ENCODE data around the gene IL1F10.
"Not testable (repeated sequence)": the region's sequence is repeated elsewhere in the genome, so short reads cannot be mapped to it uniquely, and the experiment has no call there.

IL1F10 gene

GRCh38 chr2:113081488-113082210, 13.9 kb downstream of the IL1F10 start:
- no peak for DNase-seq (ENCODE audit: low spot score)

GRCh38 chr2:113083296-113083695, 15.5 kb downstream of the IL1F10 start:
- DNase-seq (ENCODE audit: low spot score), result no peak

DNA sequence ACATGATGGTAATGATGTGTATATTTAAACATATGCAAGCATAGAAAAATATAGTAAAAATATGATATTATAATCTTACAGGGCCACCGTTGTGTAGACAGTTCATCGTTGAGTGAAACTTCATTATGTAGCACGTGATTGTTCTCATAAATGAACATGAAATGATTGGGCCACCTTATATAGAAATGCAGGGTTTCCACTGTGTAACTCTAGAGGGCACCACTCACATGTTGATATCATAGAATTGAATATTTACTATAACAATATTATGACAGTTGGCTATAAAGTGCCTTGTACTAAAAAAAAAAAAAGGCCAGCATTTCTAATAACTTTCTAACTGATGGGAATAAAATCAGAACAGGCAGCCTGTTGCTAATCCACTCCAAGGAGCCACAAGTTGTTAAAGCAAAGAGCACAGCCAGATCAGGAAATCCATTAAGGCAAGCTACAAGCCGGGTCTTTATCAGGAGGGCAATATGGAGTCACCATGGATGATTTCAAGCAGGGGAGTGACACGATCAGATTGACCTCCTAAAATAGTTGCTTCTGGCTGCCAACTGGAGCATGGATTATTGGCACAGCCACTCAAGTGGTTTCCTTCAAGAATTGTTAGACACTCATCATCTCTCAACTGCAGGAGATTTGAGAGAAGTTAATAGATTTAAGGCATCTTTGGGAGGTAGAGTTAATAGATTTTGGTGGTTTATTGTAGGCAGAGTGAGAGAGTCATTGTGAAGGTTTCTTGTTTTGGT, 16.7 kb downstream of the IL1F10 start:
- DNase-seq (ENCODE audit: low spot score), result no peak

GRCh38 chr2:113085542-113085941, 17.8 kb downstream of the IL1F10 start:
- DNase-seq (ENCODE audit: low spot score), result no peak

- no peak for DNase-seq (ENCODE audit: low spot score)
Observed at GRCh38 chr2:113088213-113088992, 20.6 kb downstream of the IL1F10 start.

- no peak for DNase-seq (ENCODE audit: low spot score)
Observed at GRCh38 chr2:113089916-113090315, 22.1 kb downstream of the IL1F10 start.

GRCh38 chr2:113091231-113091896, 23.6 kb downstream of the IL1F10 start:
- no peak for DNase-seq (ENCODE audit: low spot score)

- DNase-seq (ENCODE audit: low spot score), result no peak
Observed at GRCh38 chr2:113092864-113093612, 25.3 kb downstream of the IL1F10 start.

- no peak for DNase-seq (ENCODE audit: low spot score)
Observed at GRCh38 chr2:113093613-113093977, 25.8 kb downstream of the IL1F10 start.

- DNase-seq (ENCODE audit: low spot score), result not testable (repeated sequence)
Observed at GRCh38 chr2:113096306-113096705, 28.5 kb downstream of the IL1F10 start.

GRCh38 chr2:113096842-113097618, 29.3 kb downstream of the IL1F10 start:
- not testable (repeated sequence) for DNase-seq (ENCODE audit: low spot score)

- no peak for DNase-seq (ENCODE audit: low spot score)
Observed at GRCh38 chr2:113098041-113098440, 30.3 kb downstream of the IL1F10 start.

DNA sequence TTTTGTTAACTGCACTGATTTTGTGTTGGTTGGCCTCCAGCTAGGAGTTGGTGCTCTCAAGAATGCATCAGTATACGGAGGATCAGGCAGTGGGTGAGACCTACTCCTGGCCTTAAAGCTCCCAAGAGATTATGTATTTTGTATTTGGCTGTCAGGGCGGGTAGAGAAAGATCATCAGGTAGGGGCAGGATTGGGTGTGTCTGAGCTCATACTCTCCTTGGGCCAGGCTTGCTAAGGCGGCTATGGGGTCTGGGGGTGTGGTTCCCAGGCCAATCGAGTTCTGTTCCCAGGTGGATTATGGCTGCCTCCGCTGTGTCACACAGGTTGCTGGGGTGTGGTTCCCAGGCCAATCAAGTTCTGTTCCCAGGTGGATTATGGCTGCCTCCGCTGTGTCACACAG, 30.8 kb downstream of the IL1F10 start:
- no peak for DNase-seq (ENCODE audit: low spot score)

- no peak for DNase-seq (ENCODE audit: low spot score)
Observed at GRCh38 chr2:113102133-113102532, 34.4 kb downstream of the IL1F10 start.

DNA sequence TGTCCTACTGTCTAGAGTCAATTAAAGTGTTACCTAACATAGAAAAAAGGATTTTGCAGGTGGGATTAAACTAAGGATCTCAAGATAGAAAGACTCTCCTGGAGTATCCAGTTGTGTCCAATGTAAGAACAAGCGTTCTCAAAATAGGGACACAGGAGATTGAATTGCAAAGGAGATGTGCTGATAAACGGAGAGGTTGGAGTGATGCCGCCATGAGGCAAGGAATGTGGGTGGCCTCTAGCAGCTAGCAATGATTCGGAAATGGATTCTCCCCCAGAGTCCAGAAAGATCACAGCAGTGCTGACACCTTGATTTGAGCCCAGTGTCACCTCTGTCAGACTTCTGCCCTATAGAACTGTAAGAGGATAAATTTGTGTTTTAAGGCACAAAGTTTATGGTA, 35.5 kb downstream of the IL1F10 start:
- DNase-seq (ENCODE audit: low spot score), result no peak

GRCh38 chr2:113104054-113104611, 36.4 kb downstream of the IL1F10 start:
- no peak for DNase-seq (ENCODE audit: low spot score)

DNA sequence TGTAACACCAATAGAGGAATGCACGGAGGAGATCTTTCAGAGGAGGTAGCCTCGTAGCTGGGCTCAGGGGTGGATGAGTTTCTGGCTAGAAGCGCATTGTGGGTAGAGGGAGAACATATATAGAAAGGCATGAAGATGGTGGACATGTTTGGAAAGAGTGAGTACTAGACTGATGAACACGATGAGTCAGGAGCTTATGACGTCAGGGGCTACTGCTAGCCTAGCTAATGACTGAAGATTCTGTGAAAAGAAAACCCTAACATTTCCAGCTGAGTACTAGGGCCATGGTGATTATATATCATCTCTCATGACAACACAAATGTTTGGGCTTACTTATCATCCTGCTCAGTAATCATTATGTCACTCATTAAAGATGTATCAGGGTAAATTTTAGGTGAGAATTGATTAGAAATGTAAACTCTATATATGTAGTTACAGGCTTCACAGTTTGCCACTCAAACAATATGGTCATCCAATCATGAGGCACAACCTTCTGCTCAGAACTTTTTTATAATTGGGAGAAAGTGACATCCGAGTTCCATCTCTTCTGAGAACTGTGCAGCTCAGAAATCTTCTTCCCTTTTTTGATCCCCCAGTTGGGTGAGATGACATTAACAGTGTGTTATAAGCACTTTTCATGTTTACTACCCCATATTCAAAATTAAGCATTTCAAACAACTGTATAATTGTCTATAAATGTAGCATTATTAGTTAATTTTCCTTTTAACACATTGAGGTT, 37.4 kb downstream of the IL1F10 start:
- DNase-seq (ENCODE audit: low spot score), result no peak

DNA sequence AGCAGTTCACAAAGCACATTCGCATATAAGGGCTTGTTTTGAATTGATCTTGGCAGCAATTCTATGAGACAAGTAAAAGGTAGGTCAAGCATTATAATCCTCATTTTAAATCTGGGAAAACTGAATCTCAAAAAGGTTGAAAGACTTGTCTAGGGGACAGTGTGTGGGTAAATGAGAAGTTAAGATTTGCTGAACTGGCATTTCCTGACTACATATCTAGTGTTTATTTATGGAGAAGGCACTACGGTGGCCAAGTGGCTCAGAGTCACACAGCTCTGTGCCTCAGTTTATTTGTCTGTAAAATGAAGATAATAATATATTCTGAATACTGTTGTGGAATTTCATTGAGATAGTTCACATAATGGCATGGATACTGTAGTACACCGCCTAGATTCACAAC, 43.4 kb downstream of the IL1F10 start:
- DNase-seq (ENCODE audit: low spot score), result no peak

DNA sequence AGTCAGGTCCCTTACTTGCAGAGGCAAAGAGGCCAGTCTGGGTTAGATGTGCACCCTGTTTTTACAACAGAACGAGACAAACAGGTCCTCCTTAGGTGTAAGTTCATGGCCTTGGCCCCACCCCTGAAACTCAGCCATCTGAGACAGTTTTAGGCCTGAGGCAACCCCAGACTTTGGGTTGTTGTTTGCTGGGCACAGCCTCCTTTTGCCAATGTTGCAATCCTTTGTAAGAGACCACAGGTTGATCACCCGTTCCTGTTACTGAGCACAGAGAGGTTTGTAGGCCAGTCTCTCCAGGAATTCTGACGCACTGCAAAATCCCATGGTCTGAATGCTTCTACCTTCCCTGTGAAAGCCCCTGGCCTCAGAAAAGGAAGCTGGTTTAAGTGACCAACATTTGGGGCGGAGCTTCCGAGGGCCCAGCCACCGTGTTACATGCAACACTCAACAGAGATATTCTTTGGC, 44.1 kb downstream of the IL1F10 start:
- no peak for DNase-seq (ENCODE audit: low spot score)
